ENCODE data around the gene IFT172. TPM values are rescaled to one million over a fixed set of nuclear protein-coding genes. Genes with fewer than 3 reads are reported as not detected.
A peak's percentile ranks its signal among the peaks of the same experiment; 100 is the strongest.
"Not testable (repeated sequence)": the region's sequence is repeated elsewhere in the genome, so short reads cannot be mapped to it uniquely, and the experiment has no call there.

IFT172 gene, protein sequence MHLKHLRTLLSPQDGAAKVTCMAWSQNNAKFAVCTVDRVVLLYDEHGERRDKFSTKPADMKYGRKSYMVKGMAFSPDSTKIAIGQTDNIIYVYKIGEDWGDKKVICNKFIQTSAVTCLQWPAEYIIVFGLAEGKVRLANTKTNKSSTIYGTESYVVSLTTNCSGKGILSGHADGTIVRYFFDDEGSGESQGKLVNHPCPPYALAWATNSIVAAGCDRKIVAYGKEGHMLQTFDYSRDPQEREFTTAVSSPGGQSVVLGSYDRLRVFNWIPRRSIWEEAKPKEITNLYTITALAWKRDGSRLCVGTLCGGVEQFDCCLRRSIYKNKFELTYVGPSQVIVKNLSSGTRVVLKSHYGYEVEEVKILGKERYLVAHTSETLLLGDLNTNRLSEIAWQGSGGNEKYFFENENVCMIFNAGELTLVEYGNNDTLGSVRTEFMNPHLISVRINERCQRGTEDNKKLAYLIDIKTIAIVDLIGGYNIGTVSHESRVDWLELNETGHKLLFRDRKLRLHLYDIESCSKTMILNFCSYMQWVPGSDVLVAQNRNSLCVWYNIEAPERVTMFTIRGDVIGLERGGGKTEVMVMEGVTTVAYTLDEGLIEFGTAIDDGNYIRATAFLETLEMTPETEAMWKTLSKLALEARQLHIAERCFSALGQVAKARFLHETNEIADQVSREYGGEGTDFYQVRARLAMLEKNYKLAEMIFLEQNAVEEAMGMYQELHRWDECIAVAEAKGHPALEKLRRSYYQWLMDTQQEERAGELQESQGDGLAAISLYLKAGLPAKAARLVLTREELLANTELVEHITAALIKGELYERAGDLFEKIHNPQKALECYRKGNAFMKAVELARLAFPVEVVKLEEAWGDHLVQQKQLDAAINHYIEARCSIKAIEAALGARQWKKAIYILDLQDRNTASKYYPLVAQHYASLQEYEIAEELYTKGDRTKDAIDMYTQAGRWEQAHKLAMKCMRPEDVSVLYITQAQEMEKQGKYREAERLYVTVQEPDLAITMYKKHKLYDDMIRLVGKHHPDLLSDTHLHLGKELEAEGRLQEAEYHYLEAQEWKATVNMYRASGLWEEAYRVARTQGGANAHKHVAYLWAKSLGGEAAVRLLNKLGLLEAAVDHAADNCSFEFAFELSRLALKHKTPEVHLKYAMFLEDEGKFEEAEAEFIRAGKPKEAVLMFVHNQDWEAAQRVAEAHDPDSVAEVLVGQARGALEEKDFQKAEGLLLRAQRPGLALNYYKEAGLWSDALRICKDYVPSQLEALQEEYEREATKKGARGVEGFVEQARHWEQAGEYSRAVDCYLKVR (N-terminal part only)
- polyA plus RNA-seq (2013, experiment 1 of 2): 6.7 TPM
- polyA plus RNA-seq (2013, experiment 2 of 2): 5.4 TPM

DNA sequence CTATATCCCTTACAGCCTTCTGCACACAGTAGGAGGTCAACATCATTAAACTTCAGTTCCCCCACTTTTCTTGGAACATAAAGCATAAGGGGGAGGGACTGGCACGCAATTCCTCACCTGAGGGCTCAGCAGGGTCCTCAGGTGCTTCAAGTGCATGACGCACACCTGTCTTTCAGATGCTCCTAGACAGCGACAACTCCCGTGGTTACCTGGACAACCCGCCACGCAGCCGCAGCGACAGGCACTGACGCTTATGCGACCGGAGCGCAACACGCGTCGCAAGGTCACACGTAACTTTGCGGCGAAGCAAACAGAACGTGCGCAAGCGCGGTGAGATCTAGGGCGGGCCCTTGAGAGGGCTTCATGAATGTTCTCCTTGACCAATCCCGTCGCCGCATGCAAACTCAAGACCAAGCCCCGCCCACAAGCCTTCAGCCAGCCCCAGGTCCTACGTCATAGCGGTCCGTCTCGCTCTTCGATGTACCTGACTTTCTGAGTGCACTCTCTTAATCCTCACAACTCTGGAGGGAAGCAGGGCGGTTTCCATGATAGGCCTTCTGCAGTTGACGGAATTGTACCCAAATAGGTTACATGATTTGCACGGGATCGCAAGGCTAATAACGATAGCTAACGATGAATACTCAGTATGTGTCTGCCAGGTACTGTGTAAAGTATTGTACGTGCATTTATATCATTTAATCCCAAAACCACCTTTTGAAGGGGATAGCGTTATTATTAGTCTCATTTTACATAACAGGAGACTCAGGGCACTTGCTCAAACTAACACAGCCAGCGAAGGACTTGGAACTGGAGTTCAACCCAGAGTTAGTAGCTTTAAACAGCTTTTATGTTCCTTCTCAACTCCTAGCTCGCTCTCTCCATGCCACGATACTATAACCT, at the start of gene IFT172:
Gene IFT172 (minus strand): TSS at position 246 of the 900 bp plus-strand sequence. CDS start 90 bp downstream, at position 156.
- H3K23ac ChIP-seq (ENCODE audit: low read length): no peak within 1 kb of the TSS
- H4K5ac ChIP-seq (ENCODE audit: low read length): no peak within 1 kb of the TSS
- H3K27ac ChIP-seq (ENCODE audit: low read depth, low read length): no peak within 1 kb of the TSS
- H3K79me1 ChIP-seq (ENCODE audit: low read length): peaks cover 2% of the 10 kb centered on the region
- H3K4me2 ChIP-seq (ENCODE audit: low read length): peak within 1 kb of the TSS; percentile 100
- no peak within 1 kb of the TSS for H2BK5ac ChIP-seq (ENCODE audit: low read length)
- H2BK15ac ChIP-seq (replicated peaks; ENCODE audit: low read depth): no peak within 1 kb of the TSS
- H3K36me3 ChIP-seq (ENCODE audit: control insufficient read depth, insufficient read depth, low read length): no peaks in the 10 kb centered on the region
- H3K4ac ChIP-seq (ENCODE audit: low read depth, low read length): no peak within 1 kb of the TSS
- peak within 1 kb of the TSS; percentile 76 for H3K9ac ChIP-seq (ENCODE audit: low read length)
- DNase-seq: peak; percentile 100
- no peak within 1 kb of the TSS for H4K8ac ChIP-seq (ENCODE audit: low read depth, low read length)
- no CpG with 5 or more reads among the region's 43 CpGs for WGBS (ENCODE audit: extremely low coverage, insufficient coverage, low lambda C conversion rate)
- H2AK5ac ChIP-seq (ENCODE audit: low read length): no peak within 1 kb of the TSS
- peak within 1 kb of the TSS; percentile 86 for H3K56ac ChIP-seq (ENCODE audit: low read length)
- H3K4me1 ChIP-seq (ENCODE audit: control insufficient read depth, low read depth, low read length): no peaks in the 10 kb centered on the region
- no peak within 1 kb of the TSS for H2BK120ac ChIP-seq (ENCODE audit: low read depth, low read length)
- H3K18ac ChIP-seq (ENCODE audit: low read length): no peak within 1 kb of the TSS
- no peaks in the 10 kb centered on the region for H3K79me2 ChIP-seq (ENCODE audit: control insufficient read depth, insufficient read depth, low read length)
- peak within 1 kb of the TSS; percentile 95 for H3K4me3 ChIP-seq (ENCODE audit: low read length)
- H3K27me3 ChIP-seq (ENCODE audit: insufficient read depth, low read length, poor library complexity): no peaks in the 10 kb centered on the region

DNA sequence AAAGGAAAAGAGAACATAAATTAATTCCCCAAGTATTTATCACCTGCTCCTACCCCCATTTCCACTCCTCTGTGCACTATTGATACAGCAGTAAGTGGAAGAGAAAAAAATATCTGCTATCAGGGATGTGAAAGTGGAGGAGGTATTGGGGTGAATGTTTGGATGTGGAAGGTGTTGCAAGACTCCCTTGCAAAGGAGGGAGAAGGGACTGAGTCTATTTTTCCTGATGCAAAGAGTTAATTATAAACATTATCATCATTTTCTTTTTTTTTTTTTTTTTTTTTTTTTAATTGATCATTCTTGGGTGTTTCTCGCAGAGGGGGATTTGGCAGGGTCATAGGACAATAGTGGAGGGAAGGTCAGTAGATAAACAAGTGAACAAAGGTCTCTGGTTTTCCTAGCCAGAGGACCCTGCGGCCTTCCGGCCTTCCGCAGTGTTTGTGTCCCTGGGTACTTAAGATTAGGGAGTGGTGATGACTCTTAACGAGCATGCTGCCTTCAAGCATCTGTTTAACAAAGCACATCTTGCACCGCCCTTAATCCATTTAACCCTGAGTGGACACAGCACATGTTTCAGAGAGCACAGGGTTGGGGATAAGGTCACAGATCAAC, 49.4 kb upstream of the IFT172 start:
- H2BK120ac ChIP-seq (ENCODE audit: low read depth, low read length); H3K79me2 ChIP-seq (ENCODE audit: control insufficient read depth, insufficient read depth, low read length); H3K4me1 ChIP-seq (ENCODE audit: control insufficient read depth, low read depth, low read length); H3K18ac ChIP-seq (ENCODE audit: low read length); H2AK5ac ChIP-seq (ENCODE audit: low read length); H3K27me3 ChIP-seq (ENCODE audit: insufficient read depth, low read length, poor library complexity); H3K27ac ChIP-seq (ENCODE audit: low read depth, low read length); H3K4me3 ChIP-seq (ENCODE audit: low read length); H3K79me1 ChIP-seq (ENCODE audit: low read length); H3K9ac ChIP-seq (ENCODE audit: low read length); H3K23ac ChIP-seq (ENCODE audit: low read length); H4K8ac ChIP-seq (ENCODE audit: low read depth, low read length); H3K36me3 ChIP-seq (ENCODE audit: control insufficient read depth, insufficient read depth, low read length); DNase-seq; H2BK15ac ChIP-seq (replicated peaks; ENCODE audit: low read depth); H2BK5ac ChIP-seq (ENCODE audit: low read length); H3K4me2 ChIP-seq (ENCODE audit: low read length); H3K56ac ChIP-seq (ENCODE audit: low read length); H4K5ac ChIP-seq (ENCODE audit: low read length); H3K4ac ChIP-seq (ENCODE audit: low read depth, low read length): not testable (repeated sequence)
- WGBS (ENCODE audit: extremely low coverage, insufficient coverage, low lambda C conversion rate): no CpG with 5 or more reads among the region's 6 CpGs

DNA sequence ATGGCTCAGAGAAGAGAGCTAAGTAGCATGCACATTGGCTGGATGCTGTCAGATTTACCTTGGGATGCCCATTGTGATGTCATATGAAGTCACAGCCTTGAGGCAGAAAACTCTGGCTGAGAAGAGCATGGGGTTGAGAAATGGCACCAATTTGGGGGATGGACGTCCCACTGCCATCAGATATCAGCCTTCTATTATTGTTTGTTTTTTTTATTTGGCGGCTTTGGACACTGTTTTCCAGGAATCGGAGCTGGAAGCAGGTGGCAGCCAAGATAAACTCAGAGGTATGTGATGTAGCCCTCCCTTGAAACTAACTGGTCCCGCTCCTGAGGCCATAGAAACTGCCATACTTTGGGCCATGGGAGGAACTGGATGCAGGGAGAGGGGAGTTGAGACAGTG, 47.7 kb upstream of the IFT172 start:
- no peak overlapping the region for H2BK15ac ChIP-seq (replicated peaks; ENCODE audit: low read depth)
- WGBS (ENCODE audit: extremely low coverage, insufficient coverage, low lambda C conversion rate): no CpG with 5 or more reads among the region's 4 CpGs

DNA sequence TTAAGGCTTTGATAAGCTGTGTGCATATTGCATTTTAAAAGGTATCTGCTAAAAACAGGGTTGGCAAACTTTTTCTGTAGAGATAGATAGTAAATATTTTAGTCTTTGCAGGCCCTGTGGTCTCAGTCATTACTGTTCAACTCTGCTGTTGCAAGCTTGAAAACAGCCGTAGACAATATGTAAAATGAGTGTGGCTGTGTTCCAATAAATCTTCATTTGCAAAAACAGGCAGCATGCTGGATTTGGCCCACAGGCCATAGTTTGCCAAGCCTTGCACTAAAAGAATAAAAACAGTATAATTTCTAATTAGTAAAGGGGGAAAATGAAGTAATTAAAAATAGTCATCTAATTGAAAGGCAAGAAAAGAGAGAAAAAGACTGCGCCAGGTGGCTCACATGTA, 42.4 kb upstream of the IFT172 start:
- Histone ChIP-seq H2BK5ac (ENCODE audit: low read length) (no peak overlapping the region), H3K4ac (ENCODE audit: low read depth, low read length) (no peak overlapping the region), H4K8ac (ENCODE audit: low read depth, low read length) (no peak overlapping the region)

More for the DNA sequence above, 47.7 kb upstream of the IFT172 start:
- Histone ChIP-seq H3K56ac (ENCODE audit: low read length) (no peak overlapping the region), H3K27ac (ENCODE audit: low read depth, low read length) (no peak overlapping the region), H3K27me3 (ENCODE audit: insufficient read depth, low read length, poor library complexity) (no peaks in the 10 kb centered on the region), H3K79me2 (ENCODE audit: control insufficient read depth, insufficient read depth, low read length) (no peaks in the 10 kb centered on the region), H3K4me2 (ENCODE audit: low read length) (no peak overlapping the region), H3K23ac (ENCODE audit: low read length) (no peak overlapping the region), H3K9ac (ENCODE audit: low read length) (no peak overlapping the region), H2AK5ac (ENCODE audit: low read length) (no peak overlapping the region), H3K4ac (ENCODE audit: low read depth, low read length) (no peak overlapping the region), H3K18ac (ENCODE audit: low read length) (no peak overlapping the region), H3K36me3 (ENCODE audit: control insufficient read depth, insufficient read depth, low read length) (no peaks in the 10 kb centered on the region), H2BK5ac (ENCODE audit: low read length) (no peak overlapping the region), H3K4me1 (ENCODE audit: control insufficient read depth, low read depth, low read length) (no peaks in the 10 kb centered on the region), H4K5ac (ENCODE audit: low read length) (no peak overlapping the region), H2BK120ac (ENCODE audit: low read depth, low read length) (no peak overlapping the region), H4K8ac (ENCODE audit: low read depth, low read length) (no peak overlapping the region), H3K4me3 (ENCODE audit: low read length) (no peak overlapping the region), H3K79me1 (ENCODE audit: low read length) (no peaks in the 10 kb centered on the region)
- DNase-seq: no peak

More for the DNA sequence above, 42.4 kb upstream of the IFT172 start:
- H3K56ac ChIP-seq (ENCODE audit: low read length): no peak overlapping the region
- H3K79me2 ChIP-seq (ENCODE audit: control insufficient read depth, insufficient read depth, low read length): no peaks in the 10 kb centered on the region
- no peak overlapping the region for H2AK5ac ChIP-seq (ENCODE audit: low read length)
- H4K5ac ChIP-seq (ENCODE audit: low read length): no peak overlapping the region
- no peaks in the 10 kb centered on the region for H3K4me1 ChIP-seq (ENCODE audit: control insufficient read depth, low read depth, low read length)
- H3K36me3 ChIP-seq (ENCODE audit: control insufficient read depth, insufficient read depth, low read length): no peaks in the 10 kb centered on the region
- H2BK120ac ChIP-seq (ENCODE audit: low read depth, low read length): no peak overlapping the region
- no peaks in the 10 kb centered on the region for H3K27me3 ChIP-seq (ENCODE audit: insufficient read depth, low read length, poor library complexity)
- H3K4me2 ChIP-seq (ENCODE audit: low read length): no peak overlapping the region
- no peak overlapping the region for H3K4me3 ChIP-seq (ENCODE audit: low read length)
- H3K9ac ChIP-seq (ENCODE audit: low read length): no peak overlapping the region
- no peak overlapping the region for H3K23ac ChIP-seq (ENCODE audit: low read length)
- no peak overlapping the region for H3K18ac ChIP-seq (ENCODE audit: low read length)
- DNase-seq: no peak
- WGBS (ENCODE audit: extremely low coverage, insufficient coverage, low lambda C conversion rate): no CpG with 5 or more reads among the region's 2 CpGs
- H3K79me1 ChIP-seq (ENCODE audit: low read length): no peaks in the 10 kb centered on the region
- H2BK15ac ChIP-seq (replicated peaks; ENCODE audit: low read depth): no peak overlapping the region
- H3K27ac ChIP-seq (ENCODE audit: low read depth, low read length): no peak overlapping the region
